Stomach (tissue), 4 donors: ENCODE results near the gene PLPP4.

ENCODE experiments used
- EP300 ChIP-seq: sonication (generic); formaldehyde crosslinking; IDR thresholded peaks from one replicate; pipeline ENCODE4 v1.6.1; 2017; ENCODE audit warnings: antibody characterized with exemption
- POLR2A ChIP-seq, 4 donors: fragments of 450-650 bp; IDR thresholded peaks; one replicate each; pipeline ENCODE4 v1.6.1; 2016; ENCODE audit warnings: antibody characterized with exemption in 4 of 4, control low read depth in 2 of 4, mild to moderate bottlenecking in 1 of 4, moderate library complexity in 1 of 4
- POLR2AphosphoS5 ChIP-seq, 3 donors: sonication (generic); formaldehyde crosslinking; IDR thresholded peaks; one replicate each; pipeline ENCODE4 v1.6.1; 2016; ENCODE audit warnings: antibody characterized with exemption in 3 of 3
- TF ChIP-seq, protein P1 (sequence below), 7 experiments: fragments of 450-650 bp in 4 of 7; fragments of 200-600 bp in 3 of 7; sonication (generic) in 3 of 7; IDR thresholded peaks; one replicate each; pipeline ENCODE4 v1.5.1; 2016 to 2019; ENCODE audit warnings: antibody characterized with exemption in 7 of 7, control low read depth in 2 of 7, mild to moderate bottlenecking in 1 of 7

- no peak for TF ChIP-seq EP300
- no peak for TF ChIP-seq POLR2AphosphoS5 (IDR thresholded peaks at IDR 0.05)
- TF ChIP-seq, protein P1, sequence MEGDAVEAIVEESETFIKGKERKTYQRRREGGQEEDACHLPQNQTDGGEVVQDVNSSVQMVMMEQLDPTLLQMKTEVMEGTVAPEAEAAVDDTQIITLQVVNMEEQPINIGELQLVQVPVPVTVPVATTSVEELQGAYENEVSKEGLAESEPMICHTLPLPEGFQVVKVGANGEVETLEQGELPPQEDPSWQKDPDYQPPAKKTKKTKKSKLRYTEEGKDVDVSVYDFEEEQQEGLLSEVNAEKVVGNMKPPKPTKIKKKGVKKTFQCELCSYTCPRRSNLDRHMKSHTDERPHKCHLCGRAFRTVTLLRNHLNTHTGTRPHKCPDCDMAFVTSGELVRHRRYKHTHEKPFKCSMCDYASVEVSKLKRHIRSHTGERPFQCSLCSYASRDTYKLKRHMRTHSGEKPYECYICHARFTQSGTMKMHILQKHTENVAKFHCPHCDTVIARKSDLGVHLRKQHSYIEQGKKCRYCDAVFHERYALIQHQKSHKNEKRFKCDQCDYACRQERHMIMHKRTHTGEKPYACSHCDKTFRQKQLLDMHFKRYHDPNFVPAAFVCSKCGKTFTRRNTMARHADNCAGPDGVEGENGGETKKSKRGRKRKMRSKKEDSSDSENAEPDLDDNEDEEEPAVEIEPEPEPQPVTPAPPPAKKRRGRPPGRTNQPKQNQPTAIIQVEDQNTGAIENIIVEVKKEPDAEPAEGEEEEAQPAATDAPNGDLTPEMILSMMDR (IDR thresholded peaks at IDR 0.05): no peak
- TF ChIP-seq POLR2A (IDR thresholded peaks at IDR 0.05): no peak
Observed at GRCh38 chr10:120515741-120516140, 58.7 kb downstream of the PLPP4 start.
